Measurements from ENCODE around the gene PLSCR3. TPM values are rescaled to one million over a fixed set of nuclear protein-coding genes. Genes with fewer than 3 reads are reported as not detected.
A peak's percentile ranks its signal among the peaks of the same experiment; 100 is the strongest.

Gene PLSCR3
- total and polyA plus RNA-seq, 3 experiments from 2014 or later, result 79.1 to 152 (median 81.6) TPM

DNA sequence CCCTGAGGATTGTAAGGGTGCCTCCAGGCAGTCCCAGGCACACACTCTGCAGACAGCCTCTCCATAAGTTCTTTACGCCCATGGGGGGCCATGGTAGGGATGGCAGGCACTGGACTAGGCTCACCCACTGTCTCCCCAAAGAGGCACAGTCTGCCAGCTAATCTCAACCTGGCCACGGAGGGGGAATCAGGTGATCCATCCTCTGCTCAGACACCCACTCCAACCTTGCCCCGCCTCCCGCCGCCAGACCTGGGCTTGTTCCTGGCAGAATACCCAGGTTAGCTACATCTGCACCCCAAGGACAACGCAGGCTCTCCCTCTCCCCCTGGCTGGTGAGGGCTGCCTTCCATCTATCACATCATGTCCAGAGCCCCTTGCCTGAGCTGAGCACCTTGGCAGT, 14.5 kb upstream of the PLSCR3 start:
- Mint-ChIP-seq H3K4me3 (peak overlapping the region in 6 of 7 donors; percentile 1 to 79 (median 34)), H3K36me3 (peaks cover 0 to 4% (median 0%) of the 10 kb centered on the region in 3 donors), H3K27ac (peak overlapping the region in 7 of 8 donors; percentile 25 to 92 (median 48)), H3K9me3 (no peaks in the 10 kb centered on the region), H3K4me1 (peaks cover 8 to 28% (median 13%) of the 10 kb centered on the region in 3 donors), H3K27me3 (peaks cover 0 to 6% of the 10 kb centered on the region in 2 donors)
- ChIA-PET CTCF (interaction anchor here (1.8 to 2.0 kb wide), 2 partner anchors 28 to 53 kb away, joined by 5 to 7 read pairs; no protein-coding TSS in a partner anchor), POLR2A (interaction anchor here (0.5 kb wide), 1 partner anchor 37 kb away, joined by 3 read pairs; no protein-coding TSS in a partner anchor)
- no peak for DNase-seq
- H3K36me3 ChIP-seq (ENCODE audit: insufficient read depth, low read length), result no peaks in the 10 kb centered on the region
- no peak overlapping the region for H3K27ac ChIP-seq (ENCODE audit: low read depth, low read length)
- peaks cover 8% of the 10 kb centered on the region for H3K4me1 ChIP-seq (ENCODE audit: insufficient read depth, low read length)
- H3K4me3 ChIP-seq (ENCODE audit: low read length), result no peak overlapping the region
- no peaks in the 10 kb centered on the region for H3K9me3 ChIP-seq (ENCODE audit: low read length)
- H3K27me3 ChIP-seq (ENCODE audit: insufficient read depth, low read length, poor library complexity, severe bottlenecking), result no peaks in the 10 kb centered on the region

- ChIA-PET POLR2A (no interaction called here), CTCF (interaction anchor here (0.8 to 2.0 kb wide), 3 partner anchors 24 to 52 kb away, joined by 3 to 7 read pairs (median 5); no protein-coding TSS in a partner anchor)
- Histone ChIP-seq H3K4me3 (ENCODE audit: low read length) (no peak overlapping the region), H3K27me3 (ENCODE audit: insufficient read depth, low read length, poor library complexity, severe bottlenecking) (no peaks in the 10 kb centered on the region), H3K4me1 (ENCODE audit: insufficient read depth, low read length) (peaks cover 10% of the 10 kb centered on the region), H3K27ac (ENCODE audit: low read depth, low read length) (no peak overlapping the region), H3K9me3 (ENCODE audit: low read length) (no peaks in the 10 kb centered on the region), H3K36me3 (ENCODE audit: insufficient read depth, low read length) (no peaks in the 10 kb centered on the region)
- H3K27me3 Mint-ChIP-seq, result peaks cover 0 to 6% of the 10 kb centered on the region in 2 donors
- H3K4me1 Mint-ChIP-seq, result peaks cover 10 to 32% (median 16%) of the 10 kb centered on the region in 3 donors
- H3K36me3 Mint-ChIP-seq, result peaks cover 0 to 5% (median 0%) of the 10 kb centered on the region in 3 donors
- H3K27ac Mint-ChIP-seq, result peak overlapping the region in 1 of 8 donors; percentile 66
- H3K9me3 Mint-ChIP-seq, result no peaks in the 10 kb centered on the region
- peak overlapping the region in 3 of 7 donors; percentile 32 to 78 (median 39) for H3K4me3 Mint-ChIP-seq
- DNase-seq, result peak in 4 of 5 donors; percentile 18 to 68 (median 44)
Measured at GRCh38 chr17:7408252-7408727, 14.0 kb upstream of the PLSCR3 start.

- ChIA-PET POLR2A (interaction anchor here (0.6 kb wide), 1 partner anchor 76 kb away, joined by 3 read pairs; the partner anchor contains the start of gene POLR2A), CTCF (interaction anchor here (0.8 to 2.0 kb wide), 4 partner anchors 24 to 52 kb away, joined by 3 to 7 read pairs (median 5); no protein-coding TSS in a partner anchor)
- H3K27me3 ChIP-seq (ENCODE audit: insufficient read depth, low read length, poor library complexity, severe bottlenecking), result no peaks in the 10 kb centered on the region
- no peak within 1 kb of the TSS for H3K27ac ChIP-seq (ENCODE audit: low read depth, low read length)
- H3K36me3 ChIP-seq (ENCODE audit: insufficient read depth, low read length), result no peaks in the 10 kb centered on the region
- Mint-ChIP-seq H3K27me3 (peaks cover 0 to 5% of the 10 kb centered on the region in 2 donors), H3K36me3 (peaks cover 0 to 5% (median 0%) of the 10 kb centered on the region in 3 donors), H3K4me1 (peaks cover 16 to 38% (median 22%) of the 10 kb centered on the region in 3 donors), H3K4me3 (peak within 1 kb of the TSS; percentile 32 to 78 (median 50)), H3K9me3 (no peaks in the 10 kb centered on the region), H3K27ac (peak within 1 kb of the TSS in 5 of 8 donors; percentile 15 to 76 (median 66))
- H3K4me3 ChIP-seq (ENCODE audit: low read length), result no peak within 1 kb of the TSS
- no peak for DNase-seq
- peaks cover 16% of the 10 kb centered on the region for H3K4me1 ChIP-seq (ENCODE audit: insufficient read depth, low read length)
- no peaks in the 10 kb centered on the region for H3K9me3 ChIP-seq (ENCODE audit: low read length)
Measured at GRCh38 chr17:7407485-7408251, 13.3 kb upstream of the PLSCR3 start, which contains the start of gene NLGN2. NLGN2 (plus strand) TSS chr17:7407845; CDS start chr17:7408256, 411 bp downstream.

DNA sequence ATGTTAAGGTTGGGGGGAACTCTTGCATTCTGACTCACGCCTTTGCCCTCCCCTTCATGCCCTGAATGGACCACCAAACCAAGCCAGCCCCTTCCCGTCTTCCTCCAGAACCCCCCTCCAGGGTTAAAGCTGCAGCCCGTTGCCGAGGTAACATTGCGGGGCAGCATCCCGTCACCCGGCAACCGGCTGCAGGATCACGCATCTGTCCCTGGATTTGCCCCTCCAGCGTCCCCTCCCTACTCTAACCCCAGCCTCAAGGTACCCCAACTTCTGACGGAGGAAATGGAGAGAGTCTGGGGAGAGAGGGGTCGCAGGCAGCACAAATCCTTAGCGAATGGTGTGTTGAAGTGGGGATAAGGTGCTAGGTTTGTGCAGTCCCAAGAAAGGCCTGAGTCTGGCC, 12.8 kb upstream of the PLSCR3 start:
- H3K27ac Mint-ChIP-seq, result peak overlapping the region in 1 of 8 donors; percentile 15
- H3K4me3 Mint-ChIP-seq, result peak overlapping the region in 4 of 7 donors; percentile 4 to 52 (median 44)
- Histone ChIP-seq H3K4me3 (ENCODE audit: low read length) (no peak overlapping the region), H3K4me1 (ENCODE audit: insufficient read depth, low read length) (peaks cover 16% of the 10 kb centered on the region), H3K9me3 (ENCODE audit: low read length) (no peaks in the 10 kb centered on the region), H3K27ac (ENCODE audit: low read depth, low read length) (no peak overlapping the region), H3K36me3 (ENCODE audit: insufficient read depth, low read length) (no peaks in the 10 kb centered on the region), H3K27me3 (ENCODE audit: insufficient read depth, low read length, poor library complexity, severe bottlenecking) (no peaks in the 10 kb centered on the region)
- peaks cover 0 to 5% of the 10 kb centered on the region in 2 donors for H3K27me3 Mint-ChIP-seq
- POLR2A ChIA-PET, result interaction anchor here (1.1 kb wide), 1 partner anchor 23 kb away, joined by 3 read pairs; no protein-coding TSS in a partner anchor
- H3K9me3 Mint-ChIP-seq, result no peaks in the 10 kb centered on the region
- peaks cover 0 to 5% (median 0%) of the 10 kb centered on the region in 3 donors for H3K36me3 Mint-ChIP-seq
- CTCF ChIA-PET, result interaction anchor here (1.0 to 2.0 kb wide), 3 partner anchors 22 to 51 kb away, joined by 3 to 5 read pairs (median 5); no protein-coding TSS in a partner anchor
- peaks cover 17 to 39% (median 23%) of the 10 kb centered on the region in 3 donors for H3K4me1 Mint-ChIP-seq
- DNase-seq, result no peak

- peaks cover 16% of the 10 kb centered on the region for H3K4me1 ChIP-seq (ENCODE audit: insufficient read depth, low read length)
- ChIA-PET CTCF (interaction anchor here (1.0 to 1.9 kb wide), 2 partner anchors 21 to 30 kb away, joined by 3 to 5 read pairs; no protein-coding TSS in a partner anchor), POLR2A (interaction anchor here (1.1 kb wide), 1 partner anchor 22 kb away, joined by 3 read pairs; no protein-coding TSS in a partner anchor)
- H3K27me3 ChIP-seq (ENCODE audit: insufficient read depth, low read length, poor library complexity, severe bottlenecking), result no peaks in the 10 kb centered on the region
- no peak overlapping the region for H3K27ac ChIP-seq (ENCODE audit: low read depth, low read length)
- peaks cover 17 to 41% (median 23%) of the 10 kb centered on the region in 3 donors for H3K4me1 Mint-ChIP-seq
- H3K4me3 ChIP-seq (ENCODE audit: low read length), result no peak overlapping the region
- no peaks in the 10 kb centered on the region for H3K9me3 ChIP-seq (ENCODE audit: low read length)
- H3K9me3 Mint-ChIP-seq, result no peaks in the 10 kb centered on the region
- H3K27me3 Mint-ChIP-seq, result peaks cover 0 to 5% of the 10 kb centered on the region in 2 donors
- no peaks in the 10 kb centered on the region for H3K36me3 ChIP-seq (ENCODE audit: insufficient read depth, low read length)
- peaks cover 0 to 5% (median 0%) of the 10 kb centered on the region in 3 donors for H3K36me3 Mint-ChIP-seq
- DNase-seq, result no peak
- H3K27ac Mint-ChIP-seq, result peak overlapping the region in 3 of 8 donors; percentile 50 to 58 (median 55)
- H3K4me3 Mint-ChIP-seq, result peak overlapping the region in 6 of 7 donors; percentile 47 to 87 (median 70)
Measured at GRCh38 chr17:7406235-7406825, 12.0 kb upstream of the PLSCR3 start.

GRCh38 chr17:7405350-7406234, 11.3 kb upstream of the PLSCR3 start:
- H3K4me1 ChIP-seq (ENCODE audit: insufficient read depth, low read length), result peaks cover 16% of the 10 kb centered on the region
- Mint-ChIP-seq H3K27me3 (peaks cover 0 to 5% of the 10 kb centered on the region in 2 donors), H3K9me3 (no peaks in the 10 kb centered on the region), H3K36me3 (peaks cover 0 to 5% (median 0%) of the 10 kb centered on the region in 3 donors), H3K4me3 (peak overlapping the region; percentile 75 to 93 (median 82)), H3K4me1 (peaks cover 17 to 41% (median 23%) of the 10 kb centered on the region in 3 donors), H3K27ac (peak overlapping the region in 6 of 8 donors; percentile 66 to 96 (median 82))
- ChIA-PET POLR2A (interaction anchor here (0.6 to 1.0 kb wide), 3 partner anchors 29 to 178 kb away, joined by 3 to 10 read pairs (median 5); partner anchors contain the start of gene MPDU1), CTCF (interaction anchor here (1.9 kb wide), 1 partner anchor 31 kb away, joined by 5 read pairs; no protein-coding TSS in a partner anchor)
- H3K9me3 ChIP-seq (ENCODE audit: low read length), result no peaks in the 10 kb centered on the region
- DNase-seq, result no peak
- H3K36me3 ChIP-seq (ENCODE audit: insufficient read depth, low read length), result no peaks in the 10 kb centered on the region
- H3K27ac ChIP-seq (ENCODE audit: low read depth, low read length), result no peak overlapping the region
- no peaks in the 10 kb centered on the region for H3K27me3 ChIP-seq (ENCODE audit: insufficient read depth, low read length, poor library complexity, severe bottlenecking)
- peak overlapping the region; percentile 90 for H3K4me3 ChIP-seq (ENCODE audit: low read length)

All from CD8-positive, alpha-beta memory T cell (primary cell).